OCI-LY3 (cell line): ENCODE data around the gene NCKAP5.

Experiments
- H2AFZ ChIP-seq: fragments of 200-600, 300-600 bp; shearing (Covaris generic); 2 replicates; pipeline ENCODE4 v1.6.0; 2014; ENCODE audit warnings: antibody characterized with exemption, low read depth, low read length
- H3K27ac ChIP-seq: fragments of 200-600, 300-600 bp; sonication (generic); 2 replicates; pipeline ENCODE4 v1.5.1; 2014; ENCODE audit warnings: mild to moderate bottlenecking, low read length, moderate library complexity, mixed read lengths
- H3K27me3 ChIP-seq: fragments of 200-600, 300-600 bp; sonication (generic); 2 replicates; pipeline ENCODE4 v1.6.1; 2014; ENCODE audit warnings: low read depth, low read length, mixed read lengths
- H3K36me3 ChIP-seq: fragments of 200-600, 300-600 bp; sonication (generic); replicated peaks from 2 replicates; pipeline ENCODE3; 2014; ENCODE audit warnings: low read depth, low read length, mixed read lengths
- H3K4me1 ChIP-seq: fragments of 300-600, 200-600 bp; sonication (generic); 2 replicates; pipeline ENCODE4 v1.6.1; 2014; ENCODE audit warnings: low read length, mixed read lengths
- H3K4me2 ChIP-seq: fragments of 200-600, 300-600 bp; sonication (generic); 2 replicates; pipeline ENCODE4 v1.6.1; 2014; ENCODE audit warnings: low read length, mixed read lengths
- H3K4me3 ChIP-seq: fragments of 300-600, 200-600 bp; sonication (generic); 2 replicates; pipeline ENCODE4 v1.5.1; 2014; ENCODE audit warnings: antibody characterized with exemption, mild to moderate bottlenecking, low read length, moderate library complexity
- H3K79me2 ChIP-seq: fragments of 300-600, 200-600 bp; shearing (Covaris generic); 2 replicates; pipeline ENCODE4 v1.6.1; 2014; ENCODE audit warnings: mild to moderate bottlenecking, low read length, mixed read lengths
- H3K9ac ChIP-seq: fragments of 300-600, 200-600 bp; shearing (Covaris generic); 2 replicates; pipeline ENCODE4 v1.6.0; 2014; ENCODE audit warnings: mild to moderate bottlenecking, low read length, moderate library complexity
- H3K9me3 ChIP-seq: fragments of 200-600, 300-600 bp; shearing (Covaris generic); 2 replicates; pipeline ENCODE4 v1.6.1; 2014; ENCODE audit warnings: low read length, mixed read lengths; ENCODE audit not compliant: insufficient read depth
- H4K20me1 ChIP-seq: fragments of 200-600, 300-600 bp; sonication (generic); 2 replicates; pipeline ENCODE4 v1.6.1; 2016; ENCODE audit warnings: low read length, mixed read lengths; ENCODE audit not compliant: insufficient read depth
- EZH2phosphoT487 ChIP-seq: fragments of 200-600 bp; shearing (Covaris generic); IDR thresholded peaks from 2 replicates; pipeline ENCODE4 v1.6.1; 2018; ENCODE audit warnings: antibody characterized with exemption, mixed run types, low read depth
- TF ChIP-seq, protein P1 (sequence below): fragments of 200-600, 300-600 bp; sonication (generic); IDR thresholded peaks from 2 replicates; pipeline ENCODE4 v1.5.1; 2014; ENCODE audit warnings: antibody characterized with exemption, low read length, low read depth

Gene NCKAP5

DNA sequence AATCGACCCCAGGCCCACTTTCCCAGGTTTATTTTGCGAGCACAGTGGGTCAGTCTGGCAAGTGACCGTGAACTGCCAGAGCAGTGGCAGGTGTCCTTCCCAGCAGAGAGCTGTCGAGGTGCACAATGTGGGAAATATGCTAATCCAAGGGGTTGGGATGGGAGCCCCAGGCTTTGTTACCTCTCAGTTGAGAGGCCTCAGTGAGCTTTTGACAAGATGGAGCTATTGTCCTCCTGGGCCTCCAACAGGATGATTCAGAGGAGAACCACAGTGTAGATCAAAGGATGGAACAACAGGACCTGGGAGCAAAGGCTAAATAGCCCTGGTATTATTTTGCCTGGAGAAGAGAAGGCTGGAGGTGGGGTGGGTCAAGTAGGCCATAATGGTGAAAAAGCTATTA, 150.8 kb downstream of the NCKAP5 start:
- Histone ChIP-seq H2AFZ (no peak overlapping the region), H3K79me2 (no peaks in the 10 kb centered on the region), H3K9me3 (no peaks in the 10 kb centered on the region), H3K4me1 (peaks cover 19% of the 10 kb centered on the region), H3K27ac (no peak overlapping the region), H3K4me2 (no peak overlapping the region), H3K4me3 (no peak overlapping the region), H3K27me3 (no peaks in the 10 kb centered on the region), H4K20me1 (no peaks in the 10 kb centered on the region), H3K9ac (no peak overlapping the region), H3K36me3 (no peaks in the 10 kb centered on the region)
- TF ChIP-seq, protein P1, sequence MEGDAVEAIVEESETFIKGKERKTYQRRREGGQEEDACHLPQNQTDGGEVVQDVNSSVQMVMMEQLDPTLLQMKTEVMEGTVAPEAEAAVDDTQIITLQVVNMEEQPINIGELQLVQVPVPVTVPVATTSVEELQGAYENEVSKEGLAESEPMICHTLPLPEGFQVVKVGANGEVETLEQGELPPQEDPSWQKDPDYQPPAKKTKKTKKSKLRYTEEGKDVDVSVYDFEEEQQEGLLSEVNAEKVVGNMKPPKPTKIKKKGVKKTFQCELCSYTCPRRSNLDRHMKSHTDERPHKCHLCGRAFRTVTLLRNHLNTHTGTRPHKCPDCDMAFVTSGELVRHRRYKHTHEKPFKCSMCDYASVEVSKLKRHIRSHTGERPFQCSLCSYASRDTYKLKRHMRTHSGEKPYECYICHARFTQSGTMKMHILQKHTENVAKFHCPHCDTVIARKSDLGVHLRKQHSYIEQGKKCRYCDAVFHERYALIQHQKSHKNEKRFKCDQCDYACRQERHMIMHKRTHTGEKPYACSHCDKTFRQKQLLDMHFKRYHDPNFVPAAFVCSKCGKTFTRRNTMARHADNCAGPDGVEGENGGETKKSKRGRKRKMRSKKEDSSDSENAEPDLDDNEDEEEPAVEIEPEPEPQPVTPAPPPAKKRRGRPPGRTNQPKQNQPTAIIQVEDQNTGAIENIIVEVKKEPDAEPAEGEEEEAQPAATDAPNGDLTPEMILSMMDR, result no peak
- no peak for TF ChIP-seq EZH2phosphoT487

DNA sequence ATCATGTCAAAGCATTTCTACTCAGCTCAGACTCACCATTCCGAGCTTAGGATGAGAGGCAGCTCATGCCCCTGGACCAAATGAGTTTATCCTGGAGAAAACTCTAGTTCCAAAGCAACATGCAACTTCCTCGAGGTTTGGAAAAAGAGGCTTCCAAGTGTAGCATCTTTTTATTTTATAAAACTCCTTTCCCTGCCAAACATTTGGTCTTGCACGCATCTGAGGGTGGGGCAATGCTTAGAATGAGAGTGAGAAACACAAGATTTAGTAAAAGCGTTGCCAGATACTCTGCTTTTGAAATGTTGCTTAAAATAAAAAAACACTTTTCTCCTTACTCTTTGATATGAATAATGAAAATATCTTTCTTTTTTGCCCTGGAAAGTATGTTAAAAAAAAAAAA, 151.5 kb downstream of the NCKAP5 start:
- peaks cover 12% of the 10 kb centered on the region for H3K4me1 ChIP-seq
- no peak overlapping the region for H3K27ac ChIP-seq
- no peaks in the 10 kb centered on the region for H3K27me3 ChIP-seq
- H3K4me2 ChIP-seq, result no peak overlapping the region
- H2AFZ ChIP-seq, result no peak overlapping the region
- H4K20me1 ChIP-seq, result no peaks in the 10 kb centered on the region
- H3K9me3 ChIP-seq, result no peaks in the 10 kb centered on the region
- no peak overlapping the region for H3K4me3 ChIP-seq
- H3K79me2 ChIP-seq, result no peaks in the 10 kb centered on the region
- H3K9ac ChIP-seq, result no peak overlapping the region
- TF ChIP-seq EZH2phosphoT487, result no peak
- TF ChIP-seq, protein P1, result no peak
- H3K36me3 ChIP-seq, result no peaks in the 10 kb centered on the region

DNA sequence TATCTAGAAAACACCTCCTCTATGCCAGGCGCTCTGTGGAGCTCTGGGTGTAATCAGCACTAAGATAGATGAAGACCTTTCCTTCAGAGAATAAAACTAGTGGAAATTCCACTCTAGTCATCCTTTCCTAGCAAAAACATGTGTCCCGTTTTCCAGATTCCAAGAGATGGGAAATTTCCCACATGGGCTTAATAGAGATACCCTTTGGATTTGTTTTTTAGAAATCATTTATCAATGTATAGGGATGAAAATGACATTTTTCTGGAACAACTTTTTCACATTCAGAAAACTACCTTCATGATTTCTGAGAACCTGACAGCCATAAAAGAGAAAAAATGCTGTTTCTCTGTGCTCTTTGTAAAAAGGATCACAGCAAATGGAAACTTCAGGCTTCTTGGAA, 152.1 kb downstream of the NCKAP5 start:
- Histone ChIP-seq H3K9ac (no peak overlapping the region), H3K4me3 (no peak overlapping the region), H3K9me3 (no peaks in the 10 kb centered on the region), H3K36me3 (no peaks in the 10 kb centered on the region), H3K27ac (no peak overlapping the region), H3K79me2 (no peaks in the 10 kb centered on the region), H3K4me1 (peaks cover 6% of the 10 kb centered on the region), H3K4me2 (no peak overlapping the region), H3K27me3 (no peaks in the 10 kb centered on the region), H2AFZ (no peak overlapping the region), H4K20me1 (no peaks in the 10 kb centered on the region)
- TF ChIP-seq EZH2phosphoT487, result no peak
- TF ChIP-seq, protein P1, result no peak

DNA sequence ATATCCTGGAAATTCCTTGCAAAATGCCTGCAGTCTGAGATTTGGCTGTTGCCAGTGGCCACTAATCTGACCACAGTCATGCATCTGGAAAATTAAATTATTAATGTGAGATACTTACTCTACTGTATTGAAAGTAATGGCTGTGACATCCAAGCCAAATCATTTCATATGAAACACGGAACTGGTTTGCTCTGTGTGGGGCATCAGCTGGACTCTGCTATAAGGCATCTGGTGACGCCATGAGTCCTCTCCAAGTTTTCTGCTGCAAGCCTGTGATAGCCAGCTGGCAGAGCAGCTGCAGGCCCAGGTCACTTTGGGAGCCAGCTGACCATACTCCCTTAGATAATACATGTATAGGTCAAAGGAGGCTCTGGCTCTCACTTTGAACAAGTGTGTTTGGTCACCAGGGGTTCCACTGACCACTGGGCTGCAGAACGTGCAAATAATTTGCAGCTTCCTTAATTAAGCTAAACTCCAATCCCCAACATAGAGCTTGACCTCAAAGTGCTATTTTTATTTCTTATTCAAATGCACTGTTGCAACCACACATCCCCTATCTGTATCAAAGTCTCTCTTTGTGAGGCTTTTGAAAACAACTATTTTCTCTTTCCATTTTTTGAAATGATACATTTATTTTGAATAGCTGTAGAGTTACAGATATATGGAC, 152.9 kb downstream of the NCKAP5 start:
- Histone ChIP-seq H3K4me2 (no peak overlapping the region), H3K4me3 (no peak overlapping the region), H3K4me1 (no peaks in the 10 kb centered on the region), H3K27me3 (no peaks in the 10 kb centered on the region), H3K36me3 (no peaks in the 10 kb centered on the region), H3K79me2 (no peaks in the 10 kb centered on the region), H4K20me1 (no peaks in the 10 kb centered on the region), H3K9me3 (no peaks in the 10 kb centered on the region), H3K9ac (no peak overlapping the region), H2AFZ (no peak overlapping the region), H3K27ac (no peak overlapping the region)
- TF ChIP-seq, protein P1, result no peak
- no peak for TF ChIP-seq EZH2phosphoT487
